Pancreas (tissue), 10 donors: ENCODE results near the gene HAUS8. TPM values are rescaled to one million over a fixed set of nuclear protein-coding genes. Genes with fewer than 3 reads are reported as not detected.

ENCODE experiments used
- ATAC-seq, 4 donors: fragments of 200-7000 bp; cut with Tn5 transposase; one replicate each; pipeline versions ENCODE4 v1.8.0 to v1.9.1; 2020; ENCODE audit warnings: mild to moderate bottlenecking in 4 of 4, moderate library complexity in 4 of 4
- DNase-seq, 6 donors: peaks; one replicate each; pipeline ENCODE4 v3.0.0-alpha.2; 2020
- FAIRE-seq: peaks from 2 replicates; lab custom pipeline; 2012; peaks lifted over from hg19 to GRCh38; lab: Jason Lieb, UNC
- H3K27ac ChIP-seq, 4 donors: fragments of 200-600 bp; sonication (generic); 1 replicate in 3 of 4; 2 replicates in 1 of 4; pipeline versions ENCODE4 v1.5.0 to v1.8.0; 2020
- H3K27me3 ChIP-seq, 4 donors: fragments of 200-600 bp; one replicate each; pipeline ENCODE4 v1.8.0; 2021
- H3K36me3 ChIP-seq, 3 donors: fragments of 200-600 bp; sonication (generic) in 1 of 3; one replicate each; pipeline versions ENCODE4 v1.5.0 to v1.8.0; 2020 to 2021
- H3K4me1 ChIP-seq, 3 donors: fragments of 200-600 bp; one replicate each; pipeline ENCODE4 v1.8.0; 2021
- H3K4me3 ChIP-seq, 4 donors: fragments of 200-600 bp; sonication (generic) in 2 of 4; one replicate each; pipeline versions ENCODE4 v1.5.0 to v1.8.0; 2020 to 2021
- H3K9me3 ChIP-seq, 4 donors: fragments of 200-600 bp; one replicate each; pipeline ENCODE4 v1.8.0; 2021
- WGBS, 2 donors: extraction: QIAGEN DNeasy Blood & Tissue Kit; methylation state at CpG; one replicate each; pipeline ENCODE4 v1.1.7; 2013; 5-methylcytosine and 5-hydroxymethylcytosine counted together
- intact Hi-C, 3 donors: fragments of 100-400 bp; cut with DNase I; formaldehyde crosslinking; loops; one replicate each; pipeline versions ENCODE4 v1.11.1 to v1.14.2; 2022
- polyA plus RNA-seq, 2 donors: library from polyadenylated mRNA; stranded (reverse); fragments of 200-250 nt; gene quantifications; one replicate each; pipeline ENCODE4 v1.2.3, GENCODE V29; 2013
- total RNA-seq, 6 donors: library from RNA; stranded (reverse); fragmentation: NEBNext Ultra II Directional in 4 of 6; extraction: Animal tissue kit (Norgen Biotek cat#: 25700) in 4 of 6; gene quantifications; one replicate each; pipeline versions ENCODE4 v1.2.1 to v1.2.4, GENCODE V29; 2021 to 2023
- TF ChIP-seq, protein P1 (sequence below), 4 donors: fragments of 200-600 bp; sonication (generic) in 3 of 4; IDR thresholded peaks; one replicate each; pipeline versions ENCODE4 v1.5.0 to v1.8.0; 2021; ENCODE audit warnings: antibody characterized with exemption in 4 of 4
- donor health status: healthy with polysubstance abuse.
- donor health status: DM: no; HTN: no; CAD: no; lungs with moderate emphysema.
- donor health status: DM: no; HTN: no; CAD: no.
- donor health status: control.
- donor health status: control.
- donor health status: Bipolar disorder and iron deficiency.
- donor health status: DM: yes; HTN: yes; CAD: no.
- donor health status: DM: no; HTN: no; CAD: no.
- donor health status: DM: no; HTN: no; CAD: no.
- donor health status: DM: yes; HTN: yes; CAD: no.

HAUS8 gene
- total and polyA plus RNA-seq, 8 donors: 2.0 to 12.0 (median 2.4) TPM

DNA sequence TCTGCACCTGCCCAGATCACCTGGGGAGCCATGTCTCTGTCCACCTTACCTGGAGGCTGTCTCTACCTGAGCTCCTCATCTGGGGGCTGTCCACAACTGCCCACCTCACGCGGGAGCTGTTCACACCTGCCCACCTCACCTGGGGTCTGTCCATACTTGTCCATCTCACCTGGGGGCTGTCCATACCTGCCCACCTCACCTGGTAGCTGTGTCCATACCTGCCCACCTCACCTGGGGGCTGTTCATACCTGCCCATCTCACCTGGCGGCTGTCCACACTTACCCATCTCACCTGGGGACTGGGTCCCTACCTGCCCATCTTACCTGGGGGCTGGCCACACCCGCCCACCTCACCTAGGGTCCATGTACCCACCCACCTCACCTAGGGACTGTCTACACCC is 38.6 kb downstream of the HAUS8 start:
- no peak overlapping the region for H3K4me3 ChIP-seq
- no peaks in the 10 kb centered on the region for H3K36me3 ChIP-seq
- no peaks in the 10 kb centered on the region for H3K9me3 ChIP-seq
- TF ChIP-seq, protein P1, sequence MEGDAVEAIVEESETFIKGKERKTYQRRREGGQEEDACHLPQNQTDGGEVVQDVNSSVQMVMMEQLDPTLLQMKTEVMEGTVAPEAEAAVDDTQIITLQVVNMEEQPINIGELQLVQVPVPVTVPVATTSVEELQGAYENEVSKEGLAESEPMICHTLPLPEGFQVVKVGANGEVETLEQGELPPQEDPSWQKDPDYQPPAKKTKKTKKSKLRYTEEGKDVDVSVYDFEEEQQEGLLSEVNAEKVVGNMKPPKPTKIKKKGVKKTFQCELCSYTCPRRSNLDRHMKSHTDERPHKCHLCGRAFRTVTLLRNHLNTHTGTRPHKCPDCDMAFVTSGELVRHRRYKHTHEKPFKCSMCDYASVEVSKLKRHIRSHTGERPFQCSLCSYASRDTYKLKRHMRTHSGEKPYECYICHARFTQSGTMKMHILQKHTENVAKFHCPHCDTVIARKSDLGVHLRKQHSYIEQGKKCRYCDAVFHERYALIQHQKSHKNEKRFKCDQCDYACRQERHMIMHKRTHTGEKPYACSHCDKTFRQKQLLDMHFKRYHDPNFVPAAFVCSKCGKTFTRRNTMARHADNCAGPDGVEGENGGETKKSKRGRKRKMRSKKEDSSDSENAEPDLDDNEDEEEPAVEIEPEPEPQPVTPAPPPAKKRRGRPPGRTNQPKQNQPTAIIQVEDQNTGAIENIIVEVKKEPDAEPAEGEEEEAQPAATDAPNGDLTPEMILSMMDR (IDR thresholded peaks at IDR 0.05): no peak
- H3K27ac ChIP-seq: no peak overlapping the region
- no peaks in the 10 kb centered on the region for H3K27me3 ChIP-seq
- intact Hi-C loops: no loop called here
- no peaks in the 10 kb centered on the region for H3K4me1 ChIP-seq
- ATAC-seq (no peak), DNase-seq (no peak), FAIRE-seq (no peak)
- WGBS, 2 donors: 53 to 58% methylated on average over 3 to 4 of the region's 4 CpGs

DNA sequence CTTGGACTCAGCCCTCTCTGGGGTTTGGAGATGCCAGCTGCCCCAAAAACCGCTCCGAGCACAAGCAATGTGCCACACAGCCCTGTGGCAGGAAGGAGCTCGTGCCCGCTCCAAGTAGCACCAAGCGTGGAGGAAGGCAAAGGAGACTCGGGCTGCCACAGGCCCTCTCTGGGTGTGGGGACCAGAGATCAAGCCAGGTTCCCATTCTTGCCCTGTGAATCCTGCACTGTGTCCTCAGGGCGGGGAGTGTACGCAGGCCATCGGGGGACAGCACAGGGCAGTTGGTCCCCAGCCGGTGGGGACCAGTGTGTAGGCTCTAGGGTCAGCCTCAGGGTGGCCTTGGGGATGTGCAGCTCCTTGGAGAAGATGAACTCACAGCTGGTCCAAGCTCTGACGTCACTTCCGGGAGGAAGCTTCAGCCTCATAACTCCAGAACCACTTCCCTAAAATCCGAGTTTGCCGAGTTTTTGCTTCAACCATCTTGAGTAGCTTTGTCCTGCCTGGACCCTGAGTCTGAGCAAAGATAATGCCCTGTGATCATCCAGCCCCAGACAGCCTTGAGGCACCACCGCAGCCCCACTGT is 39.3 kb downstream of the HAUS8 start:
- ATAC-seq: peak in 2 of 4 donors; percentile 25 to 32
- 73 to 81% methylated on average over 15 of the region's 15 CpGs for WGBS, 2 donors
- intact Hi-C loops: no loop called here
- Histone ChIP-seq H3K27me3 (no peaks in the 10 kb centered on the region), H3K4me1 (no peaks in the 10 kb centered on the region), H3K9me3 (no peaks in the 10 kb centered on the region), H3K36me3 (no peaks in the 10 kb centered on the region), H3K4me3 (no peak overlapping the region), H3K27ac (no peak overlapping the region)
- TF ChIP-seq, protein P1 (IDR thresholded peaks at IDR 0.05): no peak
- no peak for FAIRE-seq
- no peak for DNase-seq

DNA sequence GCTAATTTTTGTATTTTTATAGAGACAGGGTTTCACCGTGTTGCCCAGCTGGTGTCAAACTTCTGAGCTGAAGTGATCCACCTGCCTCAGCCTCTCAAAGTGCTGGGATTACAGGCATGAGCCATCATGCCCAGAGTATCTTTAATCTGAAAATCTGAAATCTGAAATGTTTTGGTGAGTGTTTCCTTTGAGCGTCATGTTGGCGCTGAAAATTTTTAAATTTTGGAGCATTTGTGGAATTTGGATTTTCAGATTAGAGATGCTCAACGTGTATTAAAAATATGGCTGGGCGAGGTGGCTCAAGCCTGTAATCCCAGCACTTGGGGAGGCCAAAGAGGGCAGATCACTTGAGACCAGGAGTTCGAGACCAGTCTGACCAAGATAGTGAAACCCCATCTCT is 43.5 kb downstream of the HAUS8 start:
- TF ChIP-seq, protein P1 (IDR thresholded peaks at IDR 0.05): no peak
- ATAC-seq: no peak
- intact Hi-C loops: no loop called here
- no peak overlapping the region for H3K4me3 ChIP-seq
- DNase-seq: no peak
- no peak for FAIRE-seq
- 60 to 79% methylated on average over 6 of the region's 6 CpGs for WGBS, 2 donors
- H3K4me1 ChIP-seq: no peaks in the 10 kb centered on the region
- no peak overlapping the region for H3K27ac ChIP-seq
- no peaks in the 10 kb centered on the region for H3K36me3 ChIP-seq
- no peaks in the 10 kb centered on the region for H3K27me3 ChIP-seq
- no peaks in the 10 kb centered on the region for H3K9me3 ChIP-seq

DNA sequence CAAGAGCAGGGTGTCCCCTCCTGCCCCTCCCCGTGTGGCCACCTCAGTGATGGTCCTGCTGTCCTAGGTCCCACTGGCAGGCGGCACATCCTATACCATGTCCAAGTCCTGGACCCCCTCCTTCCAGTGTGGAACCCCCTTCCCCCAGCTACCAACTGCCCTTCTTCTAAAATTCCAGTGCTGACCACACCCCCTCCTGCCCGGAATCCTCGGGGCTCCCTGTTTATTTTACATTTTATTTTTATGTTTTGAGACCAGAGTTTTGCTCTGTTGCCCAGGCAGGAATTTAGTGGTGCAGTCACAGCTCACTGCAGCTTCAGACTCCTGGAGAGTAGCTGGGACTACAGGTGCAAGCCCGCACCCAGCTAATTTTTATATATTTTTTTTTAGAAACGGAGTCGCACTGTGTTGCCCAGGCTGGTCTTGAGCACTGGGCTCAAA is 47.7 kb downstream of the HAUS8 start:
- Histone ChIP-seq H3K4me1 (no peaks in the 10 kb centered on the region), H3K9me3 (no peaks in the 10 kb centered on the region), H3K36me3 (no peaks in the 10 kb centered on the region), H3K27me3 (peaks cover 0 to 8% (median 0%) of the 10 kb centered on the region in 4 donors), H3K4me3 (no peak overlapping the region), H3K27ac (no peak overlapping the region)
- FAIRE-seq (no peak), DNase-seq (no peak), ATAC-seq (no peak)
- WGBS, 2 donors: 45 to 52% methylated on average over 7 of the region's 7 CpGs
- TF ChIP-seq, protein P1 (IDR thresholded peaks at IDR 0.05): no peak
- intact Hi-C loops: no loop called here
